ENCODE measurements around the gene ACKR2. TPM values are rescaled to one million over a fixed set of nuclear protein-coding genes. Genes with fewer than 3 reads are reported as not detected.

Gene ACKR2
- total RNA-seq, 4 donors from 2014 or later: 1.2 to 6.6 (median 3.4) TPM

DNA sequence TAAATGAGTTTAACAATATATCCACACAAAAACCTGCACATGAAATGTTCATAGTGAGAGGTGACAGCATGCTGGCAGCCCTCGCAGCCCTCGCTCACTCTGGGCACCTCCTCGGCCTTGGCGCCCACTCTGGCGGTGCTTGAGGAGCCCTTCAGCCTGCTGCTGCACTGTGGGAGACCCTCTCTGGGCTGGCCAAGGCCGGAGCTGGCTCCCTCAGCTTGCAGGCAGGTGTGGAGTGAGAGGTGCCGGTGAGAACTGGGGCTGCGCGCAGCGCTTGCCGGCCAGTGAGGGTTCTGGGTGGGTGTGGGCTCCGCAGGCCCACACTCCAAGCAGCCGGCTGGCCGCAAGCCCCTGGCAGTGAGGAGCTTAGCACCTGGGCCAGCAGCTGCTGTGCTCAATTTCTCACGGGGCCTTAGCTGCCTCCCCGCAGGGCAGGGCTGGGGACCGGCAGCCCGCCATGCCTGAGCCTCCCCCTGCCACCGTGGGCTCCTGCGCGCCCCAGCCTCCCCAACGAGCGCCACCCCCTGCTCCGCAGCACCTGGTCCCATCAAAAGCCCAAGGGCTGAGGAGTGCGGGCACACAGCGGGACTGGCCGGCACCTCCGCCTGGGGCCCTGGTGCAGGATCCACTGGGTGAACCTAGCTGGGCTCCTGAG, 39.6 kb upstream of the ACKR2 start:
- Histone ChIP-seq H3K4me1 (peaks cover 14% of the 10 kb centered on the region), H3K4me3 (no peak overlapping the region), H3K9me3 (no peaks in the 10 kb centered on the region), H3K27ac (no peak overlapping the region), H3K36me3 (no peaks in the 10 kb centered on the region), H3K27me3 (no peaks in the 10 kb centered on the region)
- WGBS: 94% methylated on average over 9 of the region's 28 CpGs
- peak in 1 of 2 donors; percentile 59 for DNase-seq (ENCODE audit: low spot score in 2 of 2)
- no peak for TF ChIP-seq POLR2A (IDR thresholded peaks at IDR 0.05)
- TF ChIP-seq, protein P1, sequence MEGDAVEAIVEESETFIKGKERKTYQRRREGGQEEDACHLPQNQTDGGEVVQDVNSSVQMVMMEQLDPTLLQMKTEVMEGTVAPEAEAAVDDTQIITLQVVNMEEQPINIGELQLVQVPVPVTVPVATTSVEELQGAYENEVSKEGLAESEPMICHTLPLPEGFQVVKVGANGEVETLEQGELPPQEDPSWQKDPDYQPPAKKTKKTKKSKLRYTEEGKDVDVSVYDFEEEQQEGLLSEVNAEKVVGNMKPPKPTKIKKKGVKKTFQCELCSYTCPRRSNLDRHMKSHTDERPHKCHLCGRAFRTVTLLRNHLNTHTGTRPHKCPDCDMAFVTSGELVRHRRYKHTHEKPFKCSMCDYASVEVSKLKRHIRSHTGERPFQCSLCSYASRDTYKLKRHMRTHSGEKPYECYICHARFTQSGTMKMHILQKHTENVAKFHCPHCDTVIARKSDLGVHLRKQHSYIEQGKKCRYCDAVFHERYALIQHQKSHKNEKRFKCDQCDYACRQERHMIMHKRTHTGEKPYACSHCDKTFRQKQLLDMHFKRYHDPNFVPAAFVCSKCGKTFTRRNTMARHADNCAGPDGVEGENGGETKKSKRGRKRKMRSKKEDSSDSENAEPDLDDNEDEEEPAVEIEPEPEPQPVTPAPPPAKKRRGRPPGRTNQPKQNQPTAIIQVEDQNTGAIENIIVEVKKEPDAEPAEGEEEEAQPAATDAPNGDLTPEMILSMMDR (IDR thresholded peaks at IDR 0.05): no peak
- no peak for TF ChIP-seq POLR2AphosphoS5 (IDR thresholded peaks at IDR 0.05)
- no peak for TF ChIP-seq EP300 (IDR thresholded peaks at IDR 0.05)

- peaks cover 14% of the 10 kb centered on the region for H3K4me1 ChIP-seq
- 50% methylated on average over 1 of the region's 1 CpG for WGBS
- H3K4me3 ChIP-seq: no peak overlapping the region
- no peaks in the 10 kb centered on the region for H3K9me3 ChIP-seq
- no peak overlapping the region for H3K27ac ChIP-seq
- no peaks in the 10 kb centered on the region for H3K27me3 ChIP-seq
- no peaks in the 10 kb centered on the region for H3K36me3 ChIP-seq
- TF ChIP-seq POLR2AphosphoS5 (IDR thresholded peaks at IDR 0.05) (no peak), EP300 (IDR thresholded peaks at IDR 0.05) (no peak), POLR2A (IDR thresholded peaks at IDR 0.05) (no peak)
- TF ChIP-seq, protein P1 (IDR thresholded peaks at IDR 0.05): no peak
- no peak for DNase-seq (ENCODE audit: low spot score in 2 of 2)
These were observed 38.0 kb upstream of the ACKR2 start for GRCh38 chr3:42771271-42771670.

GRCh38 chr3:42772670-42773408, 36.4 kb upstream of the ACKR2 start, which contains the start of gene CCDC13:
Gene CCDC13, minus strand, starts transcription at chr3:42773253. Its CDS starts 14,908 bp downstream, at chr3:42758345.
- Histone ChIP-seq H3K9me3 (no peaks in the 10 kb centered on the region), H3K4me3 (peak within 1 kb of the TSS; percentile 51), H3K36me3 (no peaks in the 10 kb centered on the region), H3K4me1 (peaks cover 14% of the 10 kb centered on the region), H3K27ac (peak within 1 kb of the TSS; percentile 51), H3K27me3 (no peaks in the 10 kb centered on the region)
- TF ChIP-seq, protein P1 (IDR thresholded peaks at IDR 0.05): no peak
- TF ChIP-seq POLR2AphosphoS5 (IDR thresholded peaks at IDR 0.05) (peak in 1 of 3 donors; percentile 68), EP300 (IDR thresholded peaks at IDR 0.05) (no peak), POLR2A (IDR thresholded peaks at IDR 0.05) (peak in 1 of 2 donors; percentile 5)
- DNase-seq (ENCODE audit: low spot score in 2 of 2): peak; percentile 97
- 6% methylated on average over 40 of the region's 63 CpGs for WGBS

- no peak for TF ChIP-seq POLR2A (IDR thresholded peaks at IDR 0.05)
- no peak for TF ChIP-seq POLR2AphosphoS5 (IDR thresholded peaks at IDR 0.05)
- Histone ChIP-seq H3K27me3 (no peaks in the 10 kb centered on the region), H3K4me1 (peaks cover 14% of the 10 kb centered on the region), H3K36me3 (no peaks in the 10 kb centered on the region), H3K9me3 (no peaks in the 10 kb centered on the region), H3K27ac (peak overlapping the region; percentile 51), H3K4me3 (peak overlapping the region; percentile 51)
- WGBS: 14% methylated on average over 6 of the region's 6 CpGs
- DNase-seq (ENCODE audit: low spot score in 2 of 2): no peak
These were observed 35.9 kb upstream of the ACKR2 start for GRCh38 chr3:42773409-42773751.

- Histone ChIP-seq H3K4me3 (no peak overlapping the region), H3K36me3 (peaks cover 8% of the 10 kb centered on the region), H3K4me1 (peaks cover 12% of the 10 kb centered on the region), H3K9me3 (no peaks in the 10 kb centered on the region), H3K27ac (peak overlapping the region; percentile 60), H3K27me3 (no peaks in the 10 kb centered on the region)
- WGBS: 88% methylated on average over 2 of the region's 2 CpGs
- TF ChIP-seq POLR2AphosphoS5 (IDR thresholded peaks at IDR 0.05): no peak
- TF ChIP-seq EP300 (IDR thresholded peaks at IDR 0.05): no peak
- no peak for TF ChIP-seq POLR2A (IDR thresholded peaks at IDR 0.05)
- TF ChIP-seq, protein P1 (IDR thresholded peaks at IDR 0.05): no peak
- DNase-seq (ENCODE audit: low spot score in 2 of 2): no peak
These were observed 30.6 kb upstream of the ACKR2 start for GRCh38 chr3:42778644-42779043.

All from suprapubic skin (tissue), 4 donors.